PFSK-1 (cell line): ENCODE results near the gene ATP6V0A1.

Experiments used
- FOXP2 ChIP-seq: optimal IDR thresholded peaks from 2 replicates; pipeline ENCODE3; 2011; ENCODE audit warnings: borderline replicate concordance, control low read depth, inconsistent platforms; ENCODE audit not compliant: insufficient read depth; ENCODE audit errors: extremely low read length, extremely low read depth
- POLR2AphosphoS5 ChIP-seq: IDR thresholded peaks from 2 replicates; pipeline ENCODE4 v1.6.1; 2012; ENCODE audit warnings: low read depth, mild to moderate bottlenecking, control low read depth, low read length, moderate library complexity
- TF ChIP-seq, protein P1 (sequence below), 2 experiments: IDR thresholded peaks; 2 replicates each; pipeline versions ENCODE4 v1.6.1 to v1.8.0; 2011 to 2012; ENCODE audit warnings: low read depth in 2 of 2, low read length in 2 of 2, control low read depth in 1 of 2, inconsistent platforms in 1 of 2, mild to moderate bottlenecking in 1 of 2, moderate library complexity in 1 of 2; ENCODE audit not compliant: insufficient read depth in 1 of 2

DNA sequence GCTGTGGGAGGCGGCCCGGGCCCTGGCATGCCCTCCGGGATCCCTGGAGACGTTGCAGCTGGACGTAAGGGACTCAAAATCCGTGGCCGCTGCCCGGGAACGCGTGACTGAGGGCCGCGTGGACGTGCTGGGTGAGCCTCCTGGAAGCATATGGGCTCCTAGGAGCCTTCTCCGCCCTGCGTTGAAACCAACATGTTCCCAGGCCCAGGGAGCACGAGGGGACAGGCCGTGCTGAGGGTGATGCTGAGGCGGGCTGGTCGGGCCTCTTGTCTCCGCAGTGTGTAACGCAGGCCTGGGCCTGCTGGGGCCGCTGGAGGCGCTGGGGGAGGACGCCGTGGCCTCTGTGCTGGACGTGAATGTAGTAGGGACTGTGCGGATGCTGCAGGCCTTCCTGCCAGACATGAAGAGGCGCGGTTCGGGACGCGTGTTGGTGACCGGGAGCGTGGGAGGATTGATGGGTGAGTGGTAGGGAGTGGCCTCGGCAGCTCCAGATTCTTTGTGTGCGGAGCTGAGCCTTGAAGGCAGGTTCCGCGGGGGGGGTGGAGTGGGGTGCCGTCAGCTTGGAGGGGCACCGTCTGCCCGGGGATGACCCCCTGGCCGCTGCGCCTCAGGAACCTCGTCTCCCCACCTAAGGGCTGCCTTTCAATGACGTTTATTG is 94.6 kb downstream of the ATP6V0A1 start:
- no peak for TF ChIP-seq POLR2AphosphoS5
- TF ChIP-seq FOXP2: no peak
- TF ChIP-seq, protein P1, sequence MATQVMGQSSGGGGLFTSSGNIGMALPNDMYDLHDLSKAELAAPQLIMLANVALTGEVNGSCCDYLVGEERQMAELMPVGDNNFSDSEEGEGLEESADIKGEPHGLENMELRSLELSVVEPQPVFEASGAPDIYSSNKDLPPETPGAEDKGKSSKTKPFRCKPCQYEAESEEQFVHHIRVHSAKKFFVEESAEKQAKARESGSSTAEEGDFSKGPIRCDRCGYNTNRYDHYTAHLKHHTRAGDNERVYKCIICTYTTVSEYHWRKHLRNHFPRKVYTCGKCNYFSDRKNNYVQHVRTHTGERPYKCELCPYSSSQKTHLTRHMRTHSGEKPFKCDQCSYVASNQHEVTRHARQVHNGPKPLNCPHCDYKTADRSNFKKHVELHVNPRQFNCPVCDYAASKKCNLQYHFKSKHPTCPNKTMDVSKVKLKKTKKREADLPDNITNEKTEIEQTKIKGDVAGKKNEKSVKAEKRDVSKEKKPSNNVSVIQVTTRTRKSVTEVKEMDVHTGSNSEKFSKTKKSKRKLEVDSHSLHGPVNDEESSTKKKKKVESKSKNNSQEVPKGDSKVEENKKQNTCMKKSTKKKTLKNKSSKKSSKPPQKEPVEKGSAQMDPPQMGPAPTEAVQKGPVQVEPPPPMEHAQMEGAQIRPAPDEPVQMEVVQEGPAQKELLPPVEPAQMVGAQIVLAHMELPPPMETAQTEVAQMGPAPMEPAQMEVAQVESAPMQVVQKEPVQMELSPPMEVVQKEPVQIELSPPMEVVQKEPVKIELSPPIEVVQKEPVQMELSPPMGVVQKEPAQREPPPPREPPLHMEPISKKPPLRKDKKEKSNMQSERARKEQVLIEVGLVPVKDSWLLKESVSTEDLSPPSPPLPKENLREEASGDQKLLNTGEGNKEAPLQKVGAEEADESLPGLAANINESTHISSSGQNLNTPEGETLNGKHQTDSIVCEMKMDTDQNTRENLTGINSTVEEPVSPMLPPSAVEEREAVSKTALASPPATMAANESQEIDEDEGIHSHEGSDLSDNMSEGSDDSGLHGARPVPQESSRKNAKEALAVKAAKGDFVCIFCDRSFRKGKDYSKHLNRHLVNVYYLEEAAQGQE (IDR thresholded peaks at IDR 0.05; ENCODE audit: insufficient read depth in 1 of 2, low read depth in 2 of 2, low read length in 2 of 2): no peak
